Testis (tissue), 2 donors: ENCODE data around the gene C2orf15.

Source experiments
- CTCF ChIP-seq, 3 experiments: fragments of 450-650 bp in 2 of 3; fragments of 200-600 bp in 1 of 3; sonication (generic) in 1 of 3; IDR thresholded peaks; one replicate each; pipeline ENCODE4 v1.5.1; 2016 to 2019; ENCODE audit warnings: antibody characterized with exemption in 3 of 3, mild to moderate bottlenecking in 2 of 3, moderate library complexity in 1 of 3
- POLR2A ChIP-seq: fragments of 450-650 bp; IDR thresholded peaks from one replicate; pipeline ENCODE4 v1.6.1; 2017; ENCODE audit warnings: antibody characterized with exemption, mild to moderate bottlenecking, moderate library complexity

- TF ChIP-seq CTCF (IDR thresholded peaks at IDR 0.05) (no peak), POLR2A (no peak)
These were observed 46.9 kb downstream of the C2orf15 start for GRCh38 chr2:99188357-99188756.
